H9 (cell line): ENCODE data around the gene MED8. TPM values are rescaled to one million over a fixed set of nuclear protein-coding genes. Genes with fewer than 3 reads are reported as not detected.

Experiments used
- DNase-seq: peaks from one replicate; pipeline ENCODE4 v3.0.0-alpha.2; 2017
- H2AFZ ChIP-seq: one replicate; pipeline ENCODE4 v1.6.1; 2013; ENCODE audit warnings: mild to moderate bottlenecking, low read length, control low read depth, moderate library complexity
- H2AK5ac ChIP-seq: 2 replicates; pipeline ENCODE4 v1.6.1; 2013; ENCODE audit warnings: low read length, control low read depth, mixed read lengths; ENCODE audit not compliant: insufficient read length
- H2BK120ac ChIP-seq: one replicate; pipeline ENCODE4 v1.6.1; 2013; ENCODE audit warnings: low read depth, mild to moderate bottlenecking, low read length, control low read depth, inconsistent platforms; ENCODE audit not compliant: poor library complexity, severe bottlenecking
- H2BK12ac ChIP-seq: 2 replicates; pipeline ENCODE4 v1.6.1; 2013; ENCODE audit warnings: low read length, control low read depth, mixed read lengths, low read depth; ENCODE audit not compliant: insufficient read length
- H2BK15ac ChIP-seq: 2 replicates; pipeline ENCODE4 v1.6.1; 2013; ENCODE audit warnings: low read depth, low read length, control low read depth
- H2BK20ac ChIP-seq: one replicate; pipeline ENCODE4 v1.6.1; 2013; ENCODE audit warnings: low read depth, mild to moderate bottlenecking, low read length, control low read depth, inconsistent platforms; ENCODE audit not compliant: poor library complexity, severe bottlenecking
- H2BK5ac ChIP-seq: 2 replicates; pipeline ENCODE4 v1.6.1; 2013; ENCODE audit warnings: low read length, control low read depth, mixed read lengths; ENCODE audit not compliant: insufficient read length
- H3K14ac ChIP-seq: 2 replicates; pipeline ENCODE4 v1.6.1; 2013; ENCODE audit warnings: low read length, control low read depth; ENCODE audit not compliant: insufficient read depth
- H3K18ac ChIP-seq: 2 replicates; pipeline ENCODE4 v1.6.1; 2013; ENCODE audit warnings: low read depth, mild to moderate bottlenecking, mixed read lengths, low read length, control low read depth; ENCODE audit not compliant: insufficient read length
- H3K23ac ChIP-seq: 2 replicates; pipeline ENCODE4 v1.6.1; 2013; ENCODE audit warnings: low read length, control low read depth, mixed read lengths, low read depth; ENCODE audit not compliant: insufficient read length
- H3K23me2 ChIP-seq: 2 replicates; pipeline ENCODE4 v1.6.1; 2013; ENCODE audit warnings: low read depth, mild to moderate bottlenecking, mixed read lengths, low read length, control low read depth; ENCODE audit not compliant: insufficient read length, poor library complexity, severe bottlenecking
- H3K27ac ChIP-seq: 2 replicates; pipeline ENCODE4 v1.5.1; 2013; ENCODE audit warnings: low read length, control low read depth, mixed read lengths, low read depth; ENCODE audit not compliant: insufficient read length
- H3K27me3 ChIP-seq: 2 replicates; pipeline ENCODE4 v1.6.1; 2013; ENCODE audit warnings: low read length, control low read depth, inconsistent platforms; ENCODE audit not compliant: insufficient read depth
- H3K4ac ChIP-seq: 2 replicates; pipeline ENCODE4 v1.6.1; 2013; ENCODE audit warnings: low read depth, mild to moderate bottlenecking, control low read depth, inconsistent platforms, low read length, moderate library complexity
- H3K4me1 ChIP-seq: 2 replicates; pipeline ENCODE4 v1.6.1; 2013; ENCODE audit warnings: low read length, control low read depth, inconsistent platforms; ENCODE audit not compliant: insufficient read depth
- H3K4me2 ChIP-seq: 2 replicates; pipeline ENCODE4 v1.6.1; 2013; ENCODE audit warnings: low read length, control low read depth, mixed read lengths; ENCODE audit not compliant: insufficient read length, insufficient read depth
- H3K56ac ChIP-seq: 2 replicates; pipeline ENCODE4 v1.6.1; 2013; ENCODE audit warnings: low read depth, mild to moderate bottlenecking, mixed read lengths, low read length, control low read depth; ENCODE audit not compliant: insufficient read length
- H3K79me1 ChIP-seq: 2 replicates; pipeline ENCODE4 v1.6.1; 2013; ENCODE audit warnings: low read depth, mild to moderate bottlenecking, moderate library complexity, low read length, control low read depth, inconsistent platforms; ENCODE audit not compliant: insufficient read depth, poor library complexity, severe bottlenecking
- H3K79me2 ChIP-seq: 2 replicates; pipeline ENCODE4 v1.6.1; 2013; ENCODE audit warnings: low read length, control low read depth, inconsistent platforms; ENCODE audit not compliant: insufficient read depth
- H3K9ac ChIP-seq: 2 replicates; pipeline ENCODE4 v1.6.1; 2013; ENCODE audit warnings: low read length, control low read depth, mixed read lengths; ENCODE audit not compliant: insufficient read length; ENCODE audit errors: extremely low read depth
- H3K9me3 ChIP-seq: one replicate; pipeline ENCODE4 v1.6.1; 2013; ENCODE audit warnings: low read depth, low read length, inconsistent platforms; ENCODE audit not compliant: control insufficient read depth
- H3T11ph ChIP-seq: one replicate; pipeline ENCODE4 v1.6.1; 2013; ENCODE audit warnings: mild to moderate bottlenecking, low read length, control low read depth, inconsistent platforms
- H4K20me1 ChIP-seq: one replicate; pipeline ENCODE4 v1.6.1; 2013; ENCODE audit not compliant: control insufficient read depth, insufficient read length, insufficient read depth
- H4K5ac ChIP-seq: 2 replicates; pipeline ENCODE4 v1.6.1; 2013; ENCODE audit warnings: low read depth, mild to moderate bottlenecking, mixed read lengths, low read length, control low read depth; ENCODE audit not compliant: insufficient read length
- H4K8ac ChIP-seq: replicated peaks from 2 replicates; pipeline ENCODE4 v1.6.1; 2013; ENCODE audit warnings: low read length, control low read depth, mixed read lengths, low read depth; ENCODE audit not compliant: insufficient read length
- H4K91ac ChIP-seq: 2 replicates; pipeline ENCODE4 v1.6.1; 2013; ENCODE audit warnings: low read depth, mild to moderate bottlenecking, moderate library complexity, mixed read lengths, low read length, control low read depth; ENCODE audit not compliant: insufficient read length
- H3K27ac Mint-ChIP-seq, 3 experiments: 2 replicates in 2 of 3; 3 replicates in 1 of 3; pipeline ENCODE4 v1.8.0; 2020 to 2021; ENCODE audit warnings: mixed read lengths in 3 of 3, mild to moderate bottlenecking in 1 of 3, moderate library complexity in 1 of 3
- H3K27me3 Mint-ChIP-seq: 2 replicates; pipeline ENCODE4 v1.8.0; 2021; ENCODE audit warnings: low read depth, mild to moderate bottlenecking, moderate library complexity, mixed read lengths
- H3K36me3 Mint-ChIP-seq, 3 experiments: 2 replicates in 2 of 3; 3 replicates in 1 of 3; pipeline ENCODE4 v1.8.0; 2020 to 2021; ENCODE audit warnings: low read depth in 3 of 3, mixed read lengths in 3 of 3; ENCODE audit not compliant: insufficient read depth in 1 of 3
- H3K4me1 Mint-ChIP-seq, 2 experiments: 2 replicates each; pipeline ENCODE4 v1.8.0; 2020; ENCODE audit warnings: mixed read lengths in 2 of 2
- H3K4me3 Mint-ChIP-seq, 2 experiments: 2 replicates in 1 of 2; 3 replicates in 1 of 2; pipeline ENCODE4 v1.8.0; 2020 to 2021; ENCODE audit warnings: mild to moderate bottlenecking in 2 of 2, mixed read lengths in 2 of 2, moderate library complexity in 1 of 2
- H3K9me3 Mint-ChIP-seq, 2 experiments: 2 replicates in 1 of 2; 3 replicates in 1 of 2; pipeline ENCODE4 v1.8.0; 2020; ENCODE audit warnings: mild to moderate bottlenecking in 2 of 2, mixed read lengths in 2 of 2, moderate library complexity in 1 of 2
- CTCF ChIP-seq: fragments of 200-600 bp; sonication (generic); conservative IDR thresholded peaks from 3 replicates; pipeline ENCODE4 v1.8.0; 2021; ENCODE audit warnings: antibody characterized with exemption, mild to moderate bottlenecking
- WGBS: extraction: QIAGEN DNeasy Blood & Tissue Kit; methylation state at CpG from one replicate; pipeline ENCODE4 v1.1.7; 2013; ENCODE audit warnings: missing lambda C conversion rate, low lambda C conversion rate, mixed read lengths; ENCODE audit not compliant: insufficient read length; ENCODE audit errors: extremely low coverage; 5-methylcytosine and 5-hydroxymethylcytosine counted together
- total RNA-seq: library from RNA; stranded (reverse); gene quantifications from 2 replicates; pipeline ENCODE4 v1.2.1, GENCODE V29; 2021

The MED8 gene
- total RNA-seq, 1 experiment from 2014 or later = 23.0 TPM

GRCh38 chr1:43346636-43347035 is 43.0 kb downstream of the MED8 start:
- Mint-ChIP-seq H3K4me1 (peaks cover 35 to 47% of the 10 kb centered on the region in 2 experiments), H3K4me3 (no peak overlapping the region), H3K9me3 (no peaks in the 10 kb centered on the region), H3K27ac (no peak overlapping the region), H3K36me3 (no peaks in the 10 kb centered on the region), H3K27me3 (peaks cover 16% of the 10 kb centered on the region)
- Histone ChIP-seq H3K79me1 (no peaks in the 10 kb centered on the region), H3K79me2 (no peaks in the 10 kb centered on the region), H3T11ph (no peak overlapping the region), H3K4me1 (peaks cover 5% of the 10 kb centered on the region), H2BK120ac (no peak overlapping the region), H3K23me2 (peaks cover 10% of the 10 kb centered on the region), H3K18ac (no peak overlapping the region), H3K27me3 (peaks cover 4% of the 10 kb centered on the region), H4K20me1 (no peaks in the 10 kb centered on the region), H3K14ac (no peak overlapping the region), H4K5ac (no peak overlapping the region), H3K23ac (no peak overlapping the region), H3K9ac (no peak overlapping the region), H3K4me2 (no peak overlapping the region), H2AFZ (no peak overlapping the region), H2AK5ac (no peak overlapping the region), H4K8ac (no peak overlapping the region), H2BK20ac (no peak overlapping the region), H2BK5ac (no peak overlapping the region), H3K56ac (no peak overlapping the region), H4K91ac (no peak overlapping the region), H3K9me3 (no peaks in the 10 kb centered on the region), H3K27ac (no peak overlapping the region), H2BK15ac (no peak overlapping the region), H3K4ac (no peak overlapping the region), H2BK12ac (no peak overlapping the region)
- no peak for DNase-seq
- WGBS = no CpG with 5 or more reads among the region's 5 CpGs
- TF ChIP-seq CTCF = no peak
